ENCODE results near the gene PLA1A. TPM values are rescaled to one million over a fixed set of nuclear protein-coding genes. Genes with fewer than 3 reads are reported as not detected.

PLA1A gene
- total and polyA plus RNA-seq, 2 of the 4 experiments (the other 2 are of a cell fraction): not detected

DNA sequence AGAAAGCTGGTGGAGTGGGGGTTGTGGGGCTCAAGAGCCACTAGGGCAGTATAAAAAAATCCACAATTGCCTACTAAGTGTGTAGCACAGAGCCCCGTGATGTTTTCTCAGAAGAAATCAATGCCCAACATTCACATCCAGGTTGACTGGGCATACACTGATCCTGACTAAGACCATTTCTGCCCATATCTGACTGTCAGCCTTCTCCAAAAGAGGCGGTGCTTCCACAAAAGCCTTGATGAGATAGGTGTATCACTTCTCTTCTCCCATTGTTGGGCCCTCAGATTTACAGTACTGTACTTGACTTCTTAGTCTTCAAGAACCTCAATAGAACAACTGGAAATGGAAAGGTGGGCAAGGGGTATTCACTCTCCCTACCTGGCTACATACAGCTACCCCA is 61.3 kb downstream of the PLA1A start (continued):
- no peak for TF ChIP-seq USF2 (IDR thresholded peaks at IDR 0.05; ENCODE audit: low read depth, low read length)

GRCh38 chr3:119659606-119660291 is 62.1 kb downstream of the PLA1A start:
- no peak overlapping the region for H2AK5ac ChIP-seq (ENCODE audit: low read depth, low read length)
- dilution Hi-C loops (cut with HindIII; ENCODE audit: low sequenced_read_pairs, unreplicated experiment): no loop called here
- 0 out of 2 replicates have a peak, but pooled peaks cover 2% of the 10 kb centered on the region for H3K9me3 ChIP-seq (ENCODE audit: control insufficient read depth, insufficient read depth, low read length)
- WGBS, 2 experiments (ENCODE audit: extremely low coverage in 2 of 2, insufficient read length in 1 of 2): 83% methylated on average over 1 of the region's 9 CpGs; no CpG with 5 or more reads in 1 of the 2 experiments
- intact Hi-C loops (cut with micrococcal nuclease): no loop called here
- H3K18ac ChIP-seq (ENCODE audit: low read depth, low read length): no peak overlapping the region
- no peak overlapping the region for H2AK9ac ChIP-seq (replicated peaks; ENCODE audit: low read depth, low read length, poor library complexity)
- H4K5ac ChIP-seq (ENCODE audit: low read depth, low read length): no peak overlapping the region
- H2BK15ac ChIP-seq (ENCODE audit: low read depth, low read length): no peak overlapping the region
- H3K4me1 ChIP-seq (ENCODE audit: control insufficient read depth, insufficient read depth, low read length): peaks cover 2% of the 10 kb centered on the region; the same call in 1 of the 2 replicates
- no peaks in the 10 kb centered on the region for H3K36me3 ChIP-seq (ENCODE audit: control insufficient read depth, insufficient read depth, low read length)
- H3K14ac ChIP-seq (replicated peaks; ENCODE audit: low read depth, low read length): no peak overlapping the region
- in situ Hi-C loops (cut with MboI; ENCODE audit: low sequenced_read_pairs): no loop called here
- H3K4me2 ChIP-seq (ENCODE audit: low read depth, low read length): no peak overlapping the region
- no peak overlapping the region for H3K9ac ChIP-seq (ENCODE audit: low read depth, low read length)
- H2BK5ac ChIP-seq (ENCODE audit: low read depth, low read length, poor library complexity, severe bottlenecking): no peak overlapping the region
- no peaks in the 10 kb centered on the region for H4K20me1 ChIP-seq (ENCODE audit: insufficient read depth, low read length)
- H2BK120ac ChIP-seq (ENCODE audit: low read depth, low read length): no peak overlapping the region
- H3K79me1 ChIP-seq (ENCODE audit: low read depth in 1 of 2, low read length in 2 of 2): no peaks in the 10 kb centered on the region
- no peak overlapping the region for H3K56ac ChIP-seq (ENCODE audit: extremely low read depth, insufficient read depth, low read length)
- no peak overlapping the region for H3K27ac ChIP-seq (ENCODE audit: insufficient read depth, low read length)
- BruUV-seq (replicated peaks): no TSS peak
- no peak overlapping the region for H4K8ac ChIP-seq (ENCODE audit: low read depth in 2 of 2, low read length in 2 of 2)
- H3K4ac ChIP-seq (ENCODE audit: low read depth, low read length): no peak overlapping the region
- H3K9me1 ChIP-seq (ENCODE audit: insufficient read depth, low read length): no peaks in the 10 kb centered on the region
- ATAC-seq (ENCODE audit: low read depth) (no peak), DNase-seq (no peak)
- H2AFZ ChIP-seq (replicated peaks; ENCODE audit: low read length, poor library complexity): no peak overlapping the region
- POLR2A ChIA-PET (ENCODE audit: unreplicated experiment): no interaction called here
- no peak overlapping the region for H2BK20ac ChIP-seq (ENCODE audit: low read depth, low read length)
- no peak overlapping the region for H4K91ac ChIP-seq (ENCODE audit: insufficient read depth, low read depth, low read length)
- no peak overlapping the region for H3K23ac ChIP-seq (ENCODE audit: low read depth, low read length)
- H3K4me3 ChIP-seq (ENCODE audit: insufficient read depth, low read depth, low read length): no peak overlapping the region
- CTCF ChIA-PET: no interaction called here
- peaks cover 6% of the 10 kb centered on the region for H3K27me3 ChIP-seq (ENCODE audit: control insufficient read depth, insufficient read depth, low read length)
- no peak for TF ChIP-seq USF2 (IDR thresholded peaks at IDR 0.05; ENCODE audit: low read depth, low read length)
- no peak for TF ChIP-seq FOS (IDR thresholded peaks at IDR 0.05; ENCODE audit: low read depth, low read length)
- no peak for TF ChIP-seq POLR2A (IDR thresholded peaks at IDR 0.05; ENCODE audit: low read depth, low read length)
- no peak for TF ChIP-seq NFE2L2 (IDR thresholded peaks at IDR 0.05; ENCODE audit: low read depth, low read length)
- no peak for TF ChIP-seq MAFK (IDR thresholded peaks at IDR 0.05; ENCODE audit: low read depth, low read length)
- TF ChIP-seq, protein P1, sequence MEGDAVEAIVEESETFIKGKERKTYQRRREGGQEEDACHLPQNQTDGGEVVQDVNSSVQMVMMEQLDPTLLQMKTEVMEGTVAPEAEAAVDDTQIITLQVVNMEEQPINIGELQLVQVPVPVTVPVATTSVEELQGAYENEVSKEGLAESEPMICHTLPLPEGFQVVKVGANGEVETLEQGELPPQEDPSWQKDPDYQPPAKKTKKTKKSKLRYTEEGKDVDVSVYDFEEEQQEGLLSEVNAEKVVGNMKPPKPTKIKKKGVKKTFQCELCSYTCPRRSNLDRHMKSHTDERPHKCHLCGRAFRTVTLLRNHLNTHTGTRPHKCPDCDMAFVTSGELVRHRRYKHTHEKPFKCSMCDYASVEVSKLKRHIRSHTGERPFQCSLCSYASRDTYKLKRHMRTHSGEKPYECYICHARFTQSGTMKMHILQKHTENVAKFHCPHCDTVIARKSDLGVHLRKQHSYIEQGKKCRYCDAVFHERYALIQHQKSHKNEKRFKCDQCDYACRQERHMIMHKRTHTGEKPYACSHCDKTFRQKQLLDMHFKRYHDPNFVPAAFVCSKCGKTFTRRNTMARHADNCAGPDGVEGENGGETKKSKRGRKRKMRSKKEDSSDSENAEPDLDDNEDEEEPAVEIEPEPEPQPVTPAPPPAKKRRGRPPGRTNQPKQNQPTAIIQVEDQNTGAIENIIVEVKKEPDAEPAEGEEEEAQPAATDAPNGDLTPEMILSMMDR (conservative IDR thresholded peaks at IDR 0.05; ENCODE audit: low read depth, low read length): no peak
- no peak for TF ChIP-seq ELK1 (IDR thresholded peaks at IDR 0.05; ENCODE audit: borderline replicate concordance, low read depth, low read length)
- TF ChIP-seq MXI1 (IDR thresholded peaks at IDR 0.05; ENCODE audit: borderline replicate concordance, low read depth, low read length): no peak
- no peak for TF ChIP-seq BHLHE40 (IDR thresholded peaks at IDR 0.05; ENCODE audit: low read depth, low read length)
- TF ChIP-seq RAD21 (IDR thresholded peaks at IDR 0.05; ENCODE audit: low read length): no peak
- TF ChIP-seq CEBPB (IDR thresholded peaks at IDR 0.05; ENCODE audit: low read depth, low read length): no peak
- no peak for TF ChIP-seq RCOR1 (IDR thresholded peaks at IDR 0.05; ENCODE audit: insufficient replicate concordance, low read length)

Measured in IMR-90 (cell line).